T-helper 1 cell treated with Interleukin-12 subunit alpha and Interleukin-12 subunit beta and Interleukin-4 antibody, amounts not matched to agents 30 μg/mL and 1 μg/mL, for 36 hours (primary cell): ENCODE results near the gene DLG1.

Experiments used
- H3K27ac Mint-ChIP-seq: one replicate; pipeline ENCODE4 v1.8.0; 2021; ENCODE audit warnings: mild to moderate bottlenecking, mixed read lengths
- H3K27me3 Mint-ChIP-seq: one replicate; pipeline ENCODE4 v1.8.0; 2021; ENCODE audit warnings: low read depth, mixed read lengths
- H3K36me3 Mint-ChIP-seq: one replicate; pipeline ENCODE4 v1.8.0; 2021; ENCODE audit warnings: low read depth, mixed read lengths
- H3K4me1 Mint-ChIP-seq: one replicate; pipeline ENCODE4 v1.8.0; 2021; ENCODE audit warnings: low read depth, mixed read lengths
- H3K4me3 Mint-ChIP-seq: one replicate; pipeline ENCODE4 v1.8.0; 2021; ENCODE audit warnings: mild to moderate bottlenecking, moderate library complexity, mixed read lengths
- H3K9me3 Mint-ChIP-seq: one replicate; pipeline ENCODE4 v1.8.0; 2021; ENCODE audit warnings: mixed read lengths

Gene DLG1

DNA sequence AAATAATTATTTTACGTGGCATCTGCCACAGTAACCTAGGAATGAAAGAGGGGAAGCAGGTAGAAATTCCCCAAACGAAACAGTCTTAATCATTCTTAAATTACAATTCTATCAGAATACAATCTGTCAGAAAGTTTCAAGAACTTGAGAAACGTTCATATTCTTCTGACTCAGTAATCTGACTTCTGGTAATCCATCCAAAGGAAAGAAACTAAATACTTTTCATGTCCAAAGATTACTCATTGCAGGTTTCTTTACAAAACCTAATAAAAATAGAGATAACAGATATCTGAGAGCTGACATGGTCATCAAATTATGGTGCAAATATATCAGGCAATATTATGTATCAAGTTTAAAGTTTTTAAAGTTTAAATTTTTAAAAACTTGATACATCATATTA is 109.4 kb downstream of the DLG1 start:
- no peaks in the 10 kb centered on the region for H3K36me3 Mint-ChIP-seq
- no peak overlapping the region for H3K27ac Mint-ChIP-seq

GRCh38 chr3:197186887-197187588 is 111.4 kb downstream of the DLG1 start:
- Mint-ChIP-seq H3K27me3 (no peaks in the 10 kb centered on the region), H3K9me3 (no peaks in the 10 kb centered on the region), H3K36me3 (peaks cover 1% of the 10 kb centered on the region), H3K27ac (no peak overlapping the region), H3K4me3 (no peak overlapping the region), H3K4me1 (peaks cover 11% of the 10 kb centered on the region)

More for the DNA sequence above, 109.4 kb downstream of the DLG1 start:
- H3K27me3 Mint-ChIP-seq: no peaks in the 10 kb centered on the region
- no peaks in the 10 kb centered on the region for H3K9me3 Mint-ChIP-seq
- no peak overlapping the region for H3K4me3 Mint-ChIP-seq
- H3K4me1 Mint-ChIP-seq: peaks cover 11% of the 10 kb centered on the region

DNA sequence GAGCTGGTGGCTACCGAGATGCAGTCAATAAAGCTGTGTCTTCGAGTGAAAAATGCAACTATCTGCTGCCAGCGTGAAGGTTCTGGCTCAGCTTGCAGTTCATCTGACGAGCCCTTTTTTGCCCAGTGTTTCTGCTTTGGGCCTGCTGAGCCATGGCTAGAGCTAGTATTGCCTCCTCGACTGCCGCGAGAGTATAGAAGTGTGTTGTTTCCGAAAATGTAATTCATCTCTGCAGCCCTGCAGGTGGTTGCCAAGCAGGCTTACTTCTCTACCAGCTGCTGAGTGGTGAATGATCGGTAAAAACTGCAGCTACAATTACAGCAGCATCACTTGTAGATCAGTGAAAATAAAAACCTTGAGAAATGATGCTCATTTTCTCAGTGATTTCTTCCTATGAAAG is 114.8 kb downstream of the DLG1 start:
- Mint-ChIP-seq H3K4me3 (no peak overlapping the region), H3K27ac (no peak overlapping the region), H3K9me3 (no peaks in the 10 kb centered on the region), H3K36me3 (peaks cover 1% of the 10 kb centered on the region), H3K4me1 (peaks cover 5% of the 10 kb centered on the region), H3K27me3 (no peaks in the 10 kb centered on the region)

GRCh38 chr3:197181741-197182140 is 116.7 kb downstream of the DLG1 start:
- Mint-ChIP-seq H3K9me3 (no peaks in the 10 kb centered on the region), H3K4me3 (no peak overlapping the region), H3K27ac (no peak overlapping the region), H3K4me1 (peaks cover 5% of the 10 kb centered on the region), H3K27me3 (no peaks in the 10 kb centered on the region), H3K36me3 (peaks cover 1% of the 10 kb centered on the region)

GRCh38 chr3:197178998-197179397 is 119.4 kb downstream of the DLG1 start:
- no peak overlapping the region for H3K27ac Mint-ChIP-seq
- H3K27me3 Mint-ChIP-seq: no peaks in the 10 kb centered on the region
- peaks cover 1% of the 10 kb centered on the region for H3K36me3 Mint-ChIP-seq
- H3K9me3 Mint-ChIP-seq: no peaks in the 10 kb centered on the region
- H3K4me1 Mint-ChIP-seq: no peaks in the 10 kb centered on the region
- no peak overlapping the region for H3K4me3 Mint-ChIP-seq

DNA sequence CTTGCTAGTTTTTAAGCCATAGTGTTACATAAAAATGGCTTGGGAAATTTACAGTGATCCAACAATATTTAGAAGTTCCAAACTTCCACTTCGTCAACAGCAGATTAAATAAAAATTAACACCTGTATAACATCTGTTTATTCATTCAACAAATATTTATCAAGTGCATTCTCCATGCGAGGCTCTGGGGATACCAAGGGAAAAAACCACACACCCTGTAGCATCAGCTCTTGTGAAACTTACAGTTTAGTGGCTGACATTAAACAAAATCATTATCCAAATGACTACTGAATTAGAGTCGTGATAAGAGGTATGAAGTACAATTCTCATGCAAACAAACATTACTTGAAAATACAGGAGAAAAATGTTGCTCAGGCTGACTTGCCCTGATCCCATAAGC is 122.9 kb downstream of the DLG1 start:
- peaks cover 3% of the 10 kb centered on the region for H3K36me3 Mint-ChIP-seq
- no peaks in the 10 kb centered on the region for H3K27me3 Mint-ChIP-seq
- H3K4me1 Mint-ChIP-seq: no peaks in the 10 kb centered on the region
- no peaks in the 10 kb centered on the region for H3K9me3 Mint-ChIP-seq
- H3K27ac Mint-ChIP-seq: no peak overlapping the region
- no peak overlapping the region for H3K4me3 Mint-ChIP-seq

DNA sequence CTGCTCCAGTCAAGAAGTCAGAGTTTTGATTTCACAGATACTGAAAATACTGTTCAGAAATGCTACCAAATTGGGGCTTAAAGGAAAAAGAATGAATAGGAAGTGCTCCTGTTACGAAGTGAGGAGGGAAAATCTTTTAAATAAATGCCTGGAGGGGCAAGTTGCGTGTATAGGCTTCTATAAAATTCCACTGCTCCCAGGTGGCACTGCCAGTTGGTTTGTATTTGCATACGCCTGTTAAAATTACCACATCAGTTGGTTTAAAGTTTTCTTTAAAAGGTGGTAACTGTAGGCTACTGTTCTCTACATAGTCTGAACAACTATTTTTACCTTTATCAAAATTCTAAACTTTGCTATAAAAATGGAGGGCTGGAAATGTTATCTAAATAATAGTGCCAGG is 123.5 kb downstream of the DLG1 start:
- Mint-ChIP-seq H3K36me3 (peaks cover 4% of the 10 kb centered on the region), H3K27ac (no peak overlapping the region), H3K4me1 (no peaks in the 10 kb centered on the region), H3K27me3 (no peaks in the 10 kb centered on the region), H3K9me3 (no peaks in the 10 kb centered on the region), H3K4me3 (no peak overlapping the region)

- H3K27ac Mint-ChIP-seq: no peak overlapping the region
- H3K36me3 Mint-ChIP-seq: peaks cover 4% of the 10 kb centered on the region
- H3K4me1 Mint-ChIP-seq: no peaks in the 10 kb centered on the region
- H3K27me3 Mint-ChIP-seq: no peaks in the 10 kb centered on the region
- no peaks in the 10 kb centered on the region for H3K9me3 Mint-ChIP-seq
- no peak overlapping the region for H3K4me3 Mint-ChIP-seq
These were observed 124.8 kb downstream of the DLG1 start for GRCh38 chr3:197173620-197174019.

- Mint-ChIP-seq H3K4me1 (peaks cover 3% of the 10 kb centered on the region), H3K27ac (no peak overlapping the region), H3K36me3 (peaks cover 4% of the 10 kb centered on the region), H3K27me3 (no peaks in the 10 kb centered on the region), H3K9me3 (no peaks in the 10 kb centered on the region), H3K4me3 (no peak overlapping the region)
These were observed 126.8 kb downstream of the DLG1 start for GRCh38 chr3:197171481-197172067.

DNA sequence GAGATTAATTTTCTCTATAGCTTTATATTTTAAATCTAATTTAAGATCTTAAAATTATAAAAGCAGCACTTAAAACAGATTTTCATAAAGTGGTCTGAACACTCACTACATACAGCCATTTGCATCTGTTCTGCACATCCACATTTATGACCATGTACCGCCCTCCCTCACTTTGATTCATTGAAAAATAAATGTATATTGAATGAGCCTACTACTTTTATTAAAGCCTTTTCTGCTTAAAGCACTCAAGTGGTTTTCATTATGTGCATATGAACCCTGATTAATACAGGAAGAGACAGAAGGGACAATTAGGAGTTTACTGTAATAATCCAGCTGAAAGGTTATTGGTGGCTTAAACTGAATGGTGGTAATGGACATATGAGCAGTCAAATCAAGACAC is 129.4 kb downstream of the DLG1 start:
- H3K4me3 Mint-ChIP-seq: no peak overlapping the region
- H3K27me3 Mint-ChIP-seq: no peaks in the 10 kb centered on the region
- peaks cover 6% of the 10 kb centered on the region for H3K36me3 Mint-ChIP-seq
- H3K4me1 Mint-ChIP-seq: peaks cover 3% of the 10 kb centered on the region
- H3K27ac Mint-ChIP-seq: no peak overlapping the region
- no peaks in the 10 kb centered on the region for H3K9me3 Mint-ChIP-seq

DNA sequence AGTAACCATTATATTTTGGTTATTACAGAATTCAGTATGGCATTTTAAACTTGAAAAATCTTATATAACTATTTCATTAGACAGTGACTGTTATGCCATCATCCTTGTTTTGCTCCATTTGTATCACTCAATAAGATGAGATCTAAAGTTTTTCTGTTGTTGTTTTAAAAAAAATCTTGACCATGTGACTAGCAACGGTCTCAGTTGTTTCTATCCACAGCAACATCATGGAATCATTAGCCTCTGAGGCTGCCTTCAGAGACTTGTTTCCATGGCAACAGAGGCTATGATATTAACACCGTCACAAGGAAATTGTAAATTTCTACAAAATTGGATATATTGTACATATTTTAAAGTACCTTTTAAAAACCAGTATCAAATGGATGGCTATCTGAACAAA is 129.8 kb downstream of the DLG1 start:
- peaks cover 3% of the 10 kb centered on the region for H3K4me1 Mint-ChIP-seq
- H3K27ac Mint-ChIP-seq: no peak overlapping the region
- H3K27me3 Mint-ChIP-seq: no peaks in the 10 kb centered on the region
- H3K9me3 Mint-ChIP-seq: no peaks in the 10 kb centered on the region
- H3K36me3 Mint-ChIP-seq: peaks cover 6% of the 10 kb centered on the region
- no peak overlapping the region for H3K4me3 Mint-ChIP-seq

- Mint-ChIP-seq H3K9me3 (no peaks in the 10 kb centered on the region), H3K4me3 (no peak overlapping the region), H3K36me3 (peaks cover 8% of the 10 kb centered on the region), H3K27ac (no peak overlapping the region), H3K27me3 (no peaks in the 10 kb centered on the region), H3K4me1 (peaks cover 3% of the 10 kb centered on the region)
These were observed 130.3 kb downstream of the DLG1 start for GRCh38 chr3:197168063-197168462.

DNA sequence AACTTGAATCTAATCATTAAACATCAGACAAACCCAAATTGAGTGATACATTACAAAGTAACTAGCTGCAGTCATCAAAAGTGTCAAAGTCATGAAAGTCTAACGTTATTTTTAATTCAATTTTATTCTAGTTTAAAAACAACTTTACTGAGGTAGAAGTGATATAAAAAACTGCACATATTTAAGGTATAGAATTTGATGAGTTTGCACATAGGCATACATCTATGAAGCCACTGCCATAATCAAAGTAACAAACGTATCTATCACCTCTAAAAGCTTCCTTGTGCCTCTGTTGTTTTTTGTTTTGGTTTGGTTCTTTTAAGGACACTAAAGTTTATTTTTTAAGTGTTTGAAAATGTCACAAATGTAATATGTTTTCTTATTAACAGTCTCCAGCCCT is 130.9 kb downstream of the DLG1 start:
- H3K27me3 Mint-ChIP-seq: no peaks in the 10 kb centered on the region
- no peak overlapping the region for H3K27ac Mint-ChIP-seq
- H3K9me3 Mint-ChIP-seq: no peaks in the 10 kb centered on the region
- peaks cover 3% of the 10 kb centered on the region for H3K4me1 Mint-ChIP-seq
- H3K4me3 Mint-ChIP-seq: no peak overlapping the region
- peaks cover 12% of the 10 kb centered on the region for H3K36me3 Mint-ChIP-seq

- no peak overlapping the region for H3K4me3 Mint-ChIP-seq
- no peak overlapping the region for H3K27ac Mint-ChIP-seq
- H3K36me3 Mint-ChIP-seq: peaks cover 12% of the 10 kb centered on the region
- H3K9me3 Mint-ChIP-seq: no peaks in the 10 kb centered on the region
- H3K4me1 Mint-ChIP-seq: peaks cover 6% of the 10 kb centered on the region
- no peaks in the 10 kb centered on the region for H3K27me3 Mint-ChIP-seq
These were observed 132.5 kb downstream of the DLG1 start for GRCh38 chr3:197165890-197166289.

GRCh38 chr3:197155046-197155445 is 143.4 kb downstream of the DLG1 start:
- H3K27me3 Mint-ChIP-seq: no peaks in the 10 kb centered on the region
- H3K36me3 Mint-ChIP-seq: peaks cover 44% of the 10 kb centered on the region
- no peak overlapping the region for H3K27ac Mint-ChIP-seq
- peaks cover 38% of the 10 kb centered on the region for H3K9me3 Mint-ChIP-seq
- H3K4me3 Mint-ChIP-seq: no peak overlapping the region
- no peaks in the 10 kb centered on the region for H3K4me1 Mint-ChIP-seq
